WTC11 (cell line): ENCODE data around the gene OR51D1. TPM values are rescaled to one million over a fixed set of nuclear protein-coding genes. Genes with fewer than 3 reads are reported as not detected.

Source experiments
- ATAC-seq: fragments of 200-7000 bp; cut with Tn5 transposase; 2 replicates; pipeline ENCODE4 v1.10.0; 2021; ENCODE audit warnings: mild to moderate bottlenecking, moderate library complexity
- CTCF ChIA-PET: fragments of 300-600 bp; sonication (Branson Sonifier 250); formaldehyde crosslinking; loops from one replicate; lab custom pipeline; 2021; ENCODE audit warnings: antibody characterized with exemption; lab: Charles Lee
- POLR2A ChIA-PET: fragments of 350-600 bp; sonication (Branson Sonifier 250); formaldehyde crosslinking; loops from one replicate; lab custom pipeline; 2021; ENCODE audit warnings: antibody characterized with exemption; lab: Charles Lee
- DNase-seq: peaks from one replicate; pipeline ENCODE4 v3.0.0; 2021; ENCODE audit warnings: low spot score
- H3K27ac Mint-ChIP-seq: 2 replicates; pipeline ENCODE4 v1.8.0; 2021; ENCODE audit warnings: mixed read lengths
- H3K27me3 Mint-ChIP-seq: 2 replicates; pipeline ENCODE4 v1.8.0; 2021; ENCODE audit warnings: low read depth, mild to moderate bottlenecking, moderate library complexity, mixed read lengths
- H3K36me3 Mint-ChIP-seq: 2 replicates; pipeline ENCODE4 v1.8.0; 2021; ENCODE audit warnings: mixed read lengths
- H3K4me1 Mint-ChIP-seq: 2 replicates; pipeline ENCODE4 v1.8.0; 2022; ENCODE audit warnings: mixed read lengths
- H3K4me3 Mint-ChIP-seq: 2 replicates; pipeline ENCODE4 v1.8.0; 2021; ENCODE audit warnings: mild to moderate bottlenecking, moderate library complexity, mixed read lengths
- H3K9me3 Mint-ChIP-seq: 2 replicates; pipeline ENCODE4 v1.8.0; 2021; ENCODE audit warnings: mixed read lengths
- ARID4B ChIP-seq: sonication (generic); formaldehyde crosslinking; IDR thresholded peaks from 2 replicates; pipeline ENCODE4 v1.8.0; 2023; ENCODE audit warnings: missing genetic modification reagents, mild to moderate bottlenecking, borderline replicate concordance
- CREB1 ChIP-seq: sonication (generic); formaldehyde crosslinking; IDR thresholded peaks from 2 replicates; pipeline ENCODE4 v1.8.0; 2023; ENCODE audit warnings: mild to moderate bottlenecking, missing genetic modification reagents
- FOXP1 ChIP-seq: sonication (generic); formaldehyde crosslinking; IDR thresholded peaks from 2 replicates; pipeline ENCODE4 v1.8.0; 2022; ENCODE audit warnings: missing genetic modification reagents, mild to moderate bottlenecking, moderate library complexity, borderline replicate concordance
- FOXP4 ChIP-seq: sonication (generic); formaldehyde crosslinking; IDR thresholded peaks from 2 replicates; pipeline ENCODE4 v1.8.0; 2022; ENCODE audit warnings: mild to moderate bottlenecking, missing genetic modification reagents
- JAZF1 ChIP-seq: fragments of 250-450 bp; sonication (Bioruptor Pico); IDR thresholded peaks from 2 replicates; pipeline ENCODE4 v1.9.0; 2021; ENCODE audit warnings: moderate library complexity, mild to moderate bottlenecking, inconsistent platforms
- STAT6 ChIP-seq: sonication (generic); formaldehyde crosslinking; conservative IDR thresholded peaks from 2 replicates; pipeline ENCODE4 v1.8.1; 2023; ENCODE audit warnings: mild to moderate bottlenecking, low read depth, missing genetic modification reagents, moderate library complexity
- TEAD1 ChIP-seq: sonication (generic); formaldehyde crosslinking; IDR thresholded peaks from 2 replicates; pipeline ENCODE4 v1.8.0; 2022; ENCODE audit warnings: mild to moderate bottlenecking, missing genetic modification reagents
- ZNF263 ChIP-seq: sonication (generic); formaldehyde crosslinking; IDR thresholded peaks from 2 replicates; pipeline ENCODE4 v1.8.1; 2022; ENCODE audit warnings: low read depth, mild to moderate bottlenecking, moderate library complexity, missing genetic modification reagents
- ZNF423 ChIP-seq: fragments of 250-450 bp; sonication (Bioruptor Pico); IDR thresholded peaks from 2 replicates; pipeline ENCODE4 v2.1.2; 2022; ENCODE audit warnings: mild to moderate bottlenecking, moderate library complexity
- total RNA-seq: library from RNA; stranded (reverse); gene quantifications from 3 replicates; pipeline ENCODE4 v1.2.3, GENCODE V29; 2021
- TF ChIP-seq, protein P1 (sequence below): sonication (generic); formaldehyde crosslinking; IDR thresholded peaks from 2 replicates; pipeline ENCODE4 v1.8.1; 2022; ENCODE audit warnings: low read depth, mild to moderate bottlenecking, moderate library complexity, missing genetic modification reagents, borderline replicate concordance
- TF ChIP-seq, protein P2 (sequence below): sonication (generic); formaldehyde crosslinking; IDR thresholded peaks from 2 replicates; pipeline ENCODE4 v1.8.1; 2023; ENCODE audit warnings: mild to moderate bottlenecking, missing genetic modification reagents

Gene OR51D1
- total RNA-seq, 1 experiment from 2014 or later = not detected

DNA sequence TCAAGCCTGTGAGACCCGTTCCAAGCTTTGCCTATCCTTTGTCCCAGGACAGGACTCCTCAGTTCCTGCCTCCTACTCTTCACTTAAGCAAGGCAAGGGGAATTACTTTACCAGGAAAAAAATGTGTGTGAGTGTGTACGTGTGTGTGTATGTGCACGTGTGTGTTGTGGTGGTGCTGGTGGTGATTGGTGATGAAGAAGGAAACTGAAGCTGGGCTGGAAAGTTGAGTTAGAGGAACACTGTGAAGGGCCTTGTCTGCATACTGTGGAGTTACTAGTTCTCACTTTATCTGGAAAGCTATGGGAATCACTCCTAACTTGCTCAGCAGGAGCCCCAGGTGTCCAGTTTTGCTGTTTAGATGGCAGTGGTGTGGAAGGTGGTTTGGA lies 378 bp downstream of the OR51D1 start (continued):
- no peak for TF ChIP-seq ARID4B (CRISPR knock-in tag)

DNA sequence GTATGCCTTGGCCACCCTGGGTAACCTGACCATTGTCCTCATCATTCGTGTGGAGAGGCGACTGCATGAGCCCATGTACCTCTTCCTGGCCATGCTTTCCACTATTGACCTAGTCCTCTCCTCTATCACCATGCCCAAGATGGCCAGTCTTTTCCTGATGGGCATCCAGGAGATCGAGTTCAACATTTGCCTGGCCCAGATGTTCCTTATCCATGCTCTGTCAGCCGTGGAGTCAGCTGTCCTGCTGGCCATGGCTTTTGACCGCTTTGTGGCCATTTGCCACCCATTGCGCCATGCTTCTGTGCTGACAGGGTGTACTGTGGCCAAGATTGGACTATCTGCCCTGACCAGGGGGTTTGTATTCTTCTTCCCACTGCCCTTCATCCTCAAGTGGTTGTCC lies 2.7 kb downstream of the OR51D1 start:
- H3K27me3 Mint-ChIP-seq = peaks cover 3% of the 10 kb centered on the region; the same call in 1 of the 2 replicates
- DNase-seq = no peak

More for the DNA sequence above, 2.7 kb downstream of the OR51D1 start:
- TF ChIP-seq FOXP4 (CRISPR knock-in tag) (no peak), CREB1 (CRISPR knock-in tag) (no peak), FOXP1 (CRISPR knock-in tag) (no peak), TEAD1 (CRISPR knock-in tag) (no peak), STAT6 (CRISPR knock-in tag) (no peak), JAZF1 (CRISPR knock-in tag) (no peak), ZNF423 (no peak), ZNF263 (CRISPR knock-in tag) (no peak)
- TF ChIP-seq, protein P1, sequence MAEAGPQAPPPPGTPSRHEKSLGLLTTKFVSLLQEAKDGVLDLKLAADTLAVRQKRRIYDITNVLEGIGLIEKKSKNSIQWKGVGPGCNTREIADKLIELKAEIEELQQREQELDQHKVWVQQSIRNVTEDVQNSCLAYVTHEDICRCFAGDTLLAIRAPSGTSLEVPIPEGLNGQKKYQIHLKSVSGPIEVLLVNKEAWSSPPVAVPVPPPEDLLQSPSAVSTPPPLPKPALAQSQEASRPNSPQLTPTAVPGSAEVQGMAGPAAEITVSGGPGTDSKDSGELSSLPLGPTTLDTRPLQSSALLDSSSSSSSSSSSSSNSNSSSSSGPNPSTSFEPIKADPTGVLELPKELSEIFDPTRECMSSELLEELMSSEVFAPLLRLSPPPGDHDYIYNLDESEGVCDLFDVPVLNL (CRISPR knock-in tag) = no peak
- TF ChIP-seq, protein P2, sequence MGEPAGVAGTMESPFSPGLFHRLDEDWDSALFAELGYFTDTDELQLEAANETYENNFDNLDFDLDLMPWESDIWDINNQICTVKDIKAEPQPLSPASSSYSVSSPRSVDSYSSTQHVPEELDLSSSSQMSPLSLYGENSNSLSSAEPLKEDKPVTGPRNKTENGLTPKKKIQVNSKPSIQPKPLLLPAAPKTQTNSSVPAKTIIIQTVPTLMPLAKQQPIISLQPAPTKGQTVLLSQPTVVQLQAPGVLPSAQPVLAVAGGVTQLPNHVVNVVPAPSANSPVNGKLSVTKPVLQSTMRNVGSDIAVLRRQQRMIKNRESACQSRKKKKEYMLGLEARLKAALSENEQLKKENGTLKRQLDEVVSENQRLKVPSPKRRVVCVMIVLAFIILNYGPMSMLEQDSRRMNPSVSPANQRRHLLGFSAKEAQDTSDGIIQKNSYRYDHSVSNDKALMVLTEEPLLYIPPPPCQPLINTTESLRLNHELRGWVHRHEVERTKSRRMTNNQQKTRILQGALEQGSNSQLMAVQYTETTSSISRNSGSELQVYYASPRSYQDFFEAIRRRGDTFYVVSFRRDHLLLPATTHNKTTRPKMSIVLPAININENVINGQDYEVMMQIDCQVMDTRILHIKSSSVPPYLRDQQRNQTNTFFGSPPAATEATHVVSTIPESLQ = no peak
- ChIA-PET POLR2A (no interaction called here), CTCF (no interaction called here)
- Mint-ChIP-seq H3K4me3 (no peak overlapping the region), H3K36me3 (no peaks in the 10 kb centered on the region), H3K4me1 (peaks cover 13% of the 10 kb centered on the region), H3K27ac (no peak overlapping the region), H3K9me3 (peaks cover 8% of the 10 kb centered on the region; the same call in 1 of the 2 replicates)
- no peak for ATAC-seq
